ENCODE results near the gene TSC2.
"Not testable (repeated sequence)": the region's sequence is repeated elsewhere in the genome, so short reads cannot be mapped to it uniquely, and the experiment has no call there.

DNA sequence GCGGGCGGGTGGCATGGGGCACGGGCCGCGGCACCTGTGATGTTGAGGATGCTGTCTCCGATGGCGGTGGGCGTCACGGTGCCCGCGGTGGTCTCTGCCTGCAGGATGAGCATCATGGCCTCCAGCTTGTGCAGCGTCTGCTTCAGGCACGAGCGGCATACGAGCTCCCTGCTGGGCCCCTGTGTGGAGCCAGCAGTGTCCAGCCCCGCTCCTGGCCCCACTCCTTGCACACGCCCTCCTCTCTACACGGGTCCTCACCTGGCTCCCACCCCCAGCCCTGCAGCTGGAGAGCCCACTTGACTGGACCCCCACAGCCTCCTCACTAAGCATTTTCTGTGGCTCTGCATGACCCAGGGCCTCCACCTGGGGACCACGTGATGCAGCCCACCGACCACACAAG is 56.7 kb downstream of the TSC2 start:
- TF ChIP-seq YY1 (IDR thresholded peaks at IDR 0.05; ENCODE audit: insufficient read depth, insufficient replicate concordance, low read depth, low read length); POLR2A (IDR thresholded peaks at IDR 0.05; ENCODE audit: insufficient read depth in 1 of 2, low read depth in 2 of 2, low read length in 2 of 2); CBX2 (IDR thresholded peaks at IDR 0.05; ENCODE audit: low read depth, low read length); CBX2 (CRISPR knock-in tag; IDR thresholded peaks at IDR 0.05; ENCODE audit: low read depth); FOXO1 (CRISPR knock-in tag; IDR thresholded peaks at IDR 0.05); PLRG1 (conservative IDR thresholded peaks at IDR 0.05); NR2C2 (CRISPR knock-in tag; IDR thresholded peaks at IDR 0.05; ENCODE audit: borderline replicate concordance); ZSCAN30 (CRISPR knock-in tag; IDR thresholded peaks at IDR 0.05); SNRNP70 (IDR thresholded peaks at IDR 0.05; ENCODE audit: low read depth, low read length); TBP (CRISPR knock-in tag; IDR thresholded peaks at IDR 0.05): not testable (repeated sequence)
- TF ChIP-seq, protein P1, sequence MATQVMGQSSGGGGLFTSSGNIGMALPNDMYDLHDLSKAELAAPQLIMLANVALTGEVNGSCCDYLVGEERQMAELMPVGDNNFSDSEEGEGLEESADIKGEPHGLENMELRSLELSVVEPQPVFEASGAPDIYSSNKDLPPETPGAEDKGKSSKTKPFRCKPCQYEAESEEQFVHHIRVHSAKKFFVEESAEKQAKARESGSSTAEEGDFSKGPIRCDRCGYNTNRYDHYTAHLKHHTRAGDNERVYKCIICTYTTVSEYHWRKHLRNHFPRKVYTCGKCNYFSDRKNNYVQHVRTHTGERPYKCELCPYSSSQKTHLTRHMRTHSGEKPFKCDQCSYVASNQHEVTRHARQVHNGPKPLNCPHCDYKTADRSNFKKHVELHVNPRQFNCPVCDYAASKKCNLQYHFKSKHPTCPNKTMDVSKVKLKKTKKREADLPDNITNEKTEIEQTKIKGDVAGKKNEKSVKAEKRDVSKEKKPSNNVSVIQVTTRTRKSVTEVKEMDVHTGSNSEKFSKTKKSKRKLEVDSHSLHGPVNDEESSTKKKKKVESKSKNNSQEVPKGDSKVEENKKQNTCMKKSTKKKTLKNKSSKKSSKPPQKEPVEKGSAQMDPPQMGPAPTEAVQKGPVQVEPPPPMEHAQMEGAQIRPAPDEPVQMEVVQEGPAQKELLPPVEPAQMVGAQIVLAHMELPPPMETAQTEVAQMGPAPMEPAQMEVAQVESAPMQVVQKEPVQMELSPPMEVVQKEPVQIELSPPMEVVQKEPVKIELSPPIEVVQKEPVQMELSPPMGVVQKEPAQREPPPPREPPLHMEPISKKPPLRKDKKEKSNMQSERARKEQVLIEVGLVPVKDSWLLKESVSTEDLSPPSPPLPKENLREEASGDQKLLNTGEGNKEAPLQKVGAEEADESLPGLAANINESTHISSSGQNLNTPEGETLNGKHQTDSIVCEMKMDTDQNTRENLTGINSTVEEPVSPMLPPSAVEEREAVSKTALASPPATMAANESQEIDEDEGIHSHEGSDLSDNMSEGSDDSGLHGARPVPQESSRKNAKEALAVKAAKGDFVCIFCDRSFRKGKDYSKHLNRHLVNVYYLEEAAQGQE (IDR thresholded peaks at IDR 0.05; ENCODE audit: borderline replicate concordance in 1 of 2, low read depth in 1 of 2, low read length in 2 of 2), result not testable (repeated sequence)
